WTC11 (cell line): ENCODE measurements around the gene LENEP.
"Not testable (repeated sequence)": the region's sequence is repeated elsewhere in the genome, so short reads cannot be mapped to it uniquely, and the experiment has no call there.

Source experiments
- ATF3 ChIP-seq: sonication (generic); formaldehyde crosslinking; conservative IDR thresholded peaks from 2 replicates; pipeline ENCODE4 v1.8.1; 2022; ENCODE audit warnings: mild to moderate bottlenecking, missing genetic modification reagents
- CREB1 ChIP-seq: sonication (generic); formaldehyde crosslinking; IDR thresholded peaks from 2 replicates; pipeline ENCODE4 v1.8.0; 2023; ENCODE audit warnings: mild to moderate bottlenecking, missing genetic modification reagents
- CTCF ChIP-seq: fragments of 200-600 bp; IDR thresholded peaks from 2 replicates; pipeline ENCODE4 v1.8.0; 2022; ENCODE audit warnings: antibody characterized with exemption
- GABPB1 ChIP-seq: sonication (generic); formaldehyde crosslinking; IDR thresholded peaks from 2 replicates; pipeline ENCODE4 v1.8.1; 2023; ENCODE audit warnings: mild to moderate bottlenecking, missing genetic modification reagents
- ZNF263 ChIP-seq: sonication (generic); formaldehyde crosslinking; IDR thresholded peaks from 2 replicates; pipeline ENCODE4 v1.8.1; 2022; ENCODE audit warnings: low read depth, mild to moderate bottlenecking, moderate library complexity, missing genetic modification reagents
- TF ChIP-seq, protein P1 (sequence below): sonication (generic); formaldehyde crosslinking; IDR thresholded peaks from 2 replicates; pipeline ENCODE4 v1.8.0; 2023; ENCODE audit warnings: missing genetic modification reagents

GRCh38 chr1:154986736-154987135 lies 6.7 kb upstream of the LENEP start:
- TF ChIP-seq, protein P1, sequence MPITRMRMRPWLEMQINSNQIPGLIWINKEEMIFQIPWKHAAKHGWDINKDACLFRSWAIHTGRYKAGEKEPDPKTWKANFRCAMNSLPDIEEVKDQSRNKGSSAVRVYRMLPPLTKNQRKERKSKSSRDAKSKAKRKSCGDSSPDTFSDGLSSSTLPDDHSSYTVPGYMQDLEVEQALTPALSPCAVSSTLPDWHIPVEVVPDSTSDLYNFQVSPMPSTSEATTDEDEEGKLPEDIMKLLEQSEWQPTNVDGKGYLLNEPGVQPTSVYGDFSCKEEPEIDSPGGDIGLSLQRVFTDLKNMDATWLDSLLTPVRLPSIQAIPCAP (CRISPR knock-in tag), result not testable (repeated sequence)
- not testable (repeated sequence) for TF ChIP-seq CTCF; ATF3 (CRISPR knock-in tag); GABPB1 (CRISPR knock-in tag); CREB1 (CRISPR knock-in tag); ZNF263 (CRISPR knock-in tag)
